ENCODE data around the gene COL16A1.

The COL16A1 gene

GRCh38 chr1:31697369-31697984 lies 6.3 kb downstream of the COL16A1 start:
- H2AK5ac ChIP-seq (ENCODE audit: low read length): no peak overlapping the region
- no peak overlapping the region for H2BK120ac ChIP-seq (ENCODE audit: low read depth, low read length)
- H3K27me3 ChIP-seq (ENCODE audit: insufficient read depth, low read length, poor library complexity): no peaks in the 10 kb centered on the region
- H3K9ac ChIP-seq (ENCODE audit: low read length): no peak overlapping the region
- no peak overlapping the region for H2BK5ac ChIP-seq (ENCODE audit: low read length)
- no peak overlapping the region for H3K4ac ChIP-seq (ENCODE audit: low read depth, low read length)
- no peak overlapping the region for H3K56ac ChIP-seq (ENCODE audit: low read length)
- no peaks in the 10 kb centered on the region for H3K79me1 ChIP-seq (ENCODE audit: low read length)
- no peaks in the 10 kb centered on the region for H3K36me3 ChIP-seq (ENCODE audit: control insufficient read depth, insufficient read depth, low read length)
- no peak overlapping the region for H3K4me3 ChIP-seq (ENCODE audit: low read length)
- no peak overlapping the region for H4K5ac ChIP-seq (ENCODE audit: low read length)
- peaks cover 2% of the 10 kb centered on the region for H3K4me1 ChIP-seq (ENCODE audit: control insufficient read depth, low read depth, low read length)
- H4K8ac ChIP-seq (ENCODE audit: low read depth, low read length): no peak overlapping the region
- no CpG with 5 or more reads among the region's 12 CpGs for WGBS (ENCODE audit: extremely low coverage, insufficient coverage, low lambda C conversion rate)
- H3K18ac ChIP-seq (ENCODE audit: low read length): no peak overlapping the region
- H3K23ac ChIP-seq (ENCODE audit: low read length): no peak overlapping the region
- no peak overlapping the region for H2BK15ac ChIP-seq (replicated peaks; ENCODE audit: low read depth)
- H3K4me2 ChIP-seq (ENCODE audit: low read length): no peak overlapping the region
- H3K79me2 ChIP-seq (ENCODE audit: control insufficient read depth, insufficient read depth, low read length): no peaks in the 10 kb centered on the region
- DNase-seq: no peak
- H3K27ac ChIP-seq (ENCODE audit: low read depth, low read length): no peak overlapping the region

GRCh38 chr1:31696242-31696641 lies 7.6 kb downstream of the COL16A1 start:
- H4K5ac ChIP-seq (ENCODE audit: low read length): no peak overlapping the region
- no peak overlapping the region for H2BK120ac ChIP-seq (ENCODE audit: low read depth, low read length)
- H3K27me3 ChIP-seq (ENCODE audit: insufficient read depth, low read length, poor library complexity): no peaks in the 10 kb centered on the region
- WGBS (ENCODE audit: extremely low coverage, insufficient coverage, low lambda C conversion rate): no CpG with 5 or more reads among the region's 4 CpGs
- no peak overlapping the region for H3K27ac ChIP-seq (ENCODE audit: low read depth, low read length)
- no peak overlapping the region for H3K23ac ChIP-seq (ENCODE audit: low read length)
- H4K8ac ChIP-seq (ENCODE audit: low read depth, low read length): no peak overlapping the region
- no peaks in the 10 kb centered on the region for H3K36me3 ChIP-seq (ENCODE audit: control insufficient read depth, insufficient read depth, low read length)
- no peak overlapping the region for H3K56ac ChIP-seq (ENCODE audit: low read length)
- no peak overlapping the region for H2BK15ac ChIP-seq (replicated peaks; ENCODE audit: low read depth)
- no peak overlapping the region for H3K4me3 ChIP-seq (ENCODE audit: low read length)
- no peak overlapping the region for H3K4me2 ChIP-seq (ENCODE audit: low read length)
- no peak overlapping the region for H2BK5ac ChIP-seq (ENCODE audit: low read length)
- peaks cover 2% of the 10 kb centered on the region for H3K4me1 ChIP-seq (ENCODE audit: control insufficient read depth, low read depth, low read length)
- H3K79me1 ChIP-seq (ENCODE audit: low read length): no peaks in the 10 kb centered on the region
- DNase-seq: no peak
- no peak overlapping the region for H3K9ac ChIP-seq (ENCODE audit: low read length)
- no peak overlapping the region for H3K18ac ChIP-seq (ENCODE audit: low read length)
- no peak overlapping the region for H2AK5ac ChIP-seq (ENCODE audit: low read length)
- H3K79me2 ChIP-seq (ENCODE audit: control insufficient read depth, insufficient read depth, low read length): no peaks in the 10 kb centered on the region
- H3K4ac ChIP-seq (ENCODE audit: low read depth, low read length): no peak overlapping the region

GRCh38 chr1:31695327-31695726 lies 8.5 kb downstream of the COL16A1 start:
- WGBS (ENCODE audit: extremely low coverage, insufficient coverage, low lambda C conversion rate): no CpG with 5 or more reads among the region's 5 CpGs
- Histone ChIP-seq H3K4me3 (ENCODE audit: low read length) (no peak overlapping the region), H2BK15ac (replicated peaks; ENCODE audit: low read depth) (no peak overlapping the region), H2BK120ac (ENCODE audit: low read depth, low read length) (no peak overlapping the region), H3K18ac (ENCODE audit: low read length) (no peak overlapping the region), H3K4ac (ENCODE audit: low read depth, low read length) (no peak overlapping the region), H3K4me1 (ENCODE audit: control insufficient read depth, low read depth, low read length) (no peaks in the 10 kb centered on the region), H3K79me1 (ENCODE audit: low read length) (no peaks in the 10 kb centered on the region), H3K27ac (ENCODE audit: low read depth, low read length) (no peak overlapping the region), H3K9ac (ENCODE audit: low read length) (no peak overlapping the region), H4K5ac (ENCODE audit: low read length) (no peak overlapping the region), H3K36me3 (ENCODE audit: control insufficient read depth, insufficient read depth, low read length) (no peaks in the 10 kb centered on the region), H3K27me3 (ENCODE audit: insufficient read depth, low read length, poor library complexity) (no peaks in the 10 kb centered on the region), H3K79me2 (ENCODE audit: control insufficient read depth, insufficient read depth, low read length) (no peaks in the 10 kb centered on the region), H3K23ac (ENCODE audit: low read length) (no peak overlapping the region), H2BK5ac (ENCODE audit: low read length) (no peak overlapping the region), H3K4me2 (ENCODE audit: low read length) (no peak overlapping the region), H2AK5ac (ENCODE audit: low read length) (no peak overlapping the region), H3K56ac (ENCODE audit: low read length) (no peak overlapping the region), H4K8ac (ENCODE audit: low read depth, low read length) (no peak overlapping the region)
- DNase-seq: no peak

- no peaks in the 10 kb centered on the region for H3K4me1 ChIP-seq (ENCODE audit: control insufficient read depth, low read depth, low read length)
- H3K27ac ChIP-seq (ENCODE audit: low read depth, low read length): no peak overlapping the region
- H4K5ac ChIP-seq (ENCODE audit: low read length): no peak overlapping the region
- DNase-seq: no peak
- H3K36me3 ChIP-seq (ENCODE audit: control insufficient read depth, insufficient read depth, low read length): no peaks in the 10 kb centered on the region
- H2BK5ac ChIP-seq (ENCODE audit: low read length): no peak overlapping the region
- H3K9ac ChIP-seq (ENCODE audit: low read length): no peak overlapping the region
- H2BK120ac ChIP-seq (ENCODE audit: low read depth, low read length): no peak overlapping the region
- WGBS (ENCODE audit: extremely low coverage, insufficient coverage, low lambda C conversion rate): no CpG with 5 or more reads among the region's 8 CpGs
- H2BK15ac ChIP-seq (replicated peaks; ENCODE audit: low read depth): no peak overlapping the region
- no peak overlapping the region for H3K4me3 ChIP-seq (ENCODE audit: low read length)
- no peak overlapping the region for H2AK5ac ChIP-seq (ENCODE audit: low read length)
- no peaks in the 10 kb centered on the region for H3K79me2 ChIP-seq (ENCODE audit: control insufficient read depth, insufficient read depth, low read length)
- H3K23ac ChIP-seq (ENCODE audit: low read length): no peak overlapping the region
- H3K27me3 ChIP-seq (ENCODE audit: insufficient read depth, low read length, poor library complexity): no peaks in the 10 kb centered on the region
- no peak overlapping the region for H3K4me2 ChIP-seq (ENCODE audit: low read length)
- no peak overlapping the region for H3K4ac ChIP-seq (ENCODE audit: low read depth, low read length)
- no peak overlapping the region for H3K18ac ChIP-seq (ENCODE audit: low read length)
- no peak overlapping the region for H4K8ac ChIP-seq (ENCODE audit: low read depth, low read length)
- no peak overlapping the region for H3K56ac ChIP-seq (ENCODE audit: low read length)
- H3K79me1 ChIP-seq (ENCODE audit: low read length): no peaks in the 10 kb centered on the region
Observed at GRCh38 chr1:31694964-31695313, 8.9 kb downstream of the COL16A1 start.

- Histone ChIP-seq H4K8ac (ENCODE audit: low read depth, low read length) (no peak overlapping the region), H3K79me1 (ENCODE audit: low read length) (no peaks in the 10 kb centered on the region), H2BK120ac (ENCODE audit: low read depth, low read length) (no peak overlapping the region), H3K36me3 (ENCODE audit: control insufficient read depth, insufficient read depth, low read length) (no peaks in the 10 kb centered on the region), H2BK5ac (ENCODE audit: low read length) (no peak overlapping the region), H3K4me3 (ENCODE audit: low read length) (no peak overlapping the region), H4K5ac (ENCODE audit: low read length) (no peak overlapping the region), H3K18ac (ENCODE audit: low read length) (no peak overlapping the region), H3K4me1 (ENCODE audit: control insufficient read depth, low read depth, low read length) (no peaks in the 10 kb centered on the region), H3K23ac (ENCODE audit: low read length) (no peak overlapping the region), H3K4me2 (ENCODE audit: low read length) (no peak overlapping the region), H3K79me2 (ENCODE audit: control insufficient read depth, insufficient read depth, low read length) (no peaks in the 10 kb centered on the region), H3K56ac (ENCODE audit: low read length) (no peak overlapping the region), H3K27me3 (ENCODE audit: insufficient read depth, low read length, poor library complexity) (no peaks in the 10 kb centered on the region), H2BK15ac (replicated peaks; ENCODE audit: low read depth) (no peak overlapping the region), H3K4ac (ENCODE audit: low read depth, low read length) (no peak overlapping the region), H3K27ac (ENCODE audit: low read depth, low read length) (no peak overlapping the region), H3K9ac (ENCODE audit: low read length) (no peak overlapping the region), H2AK5ac (ENCODE audit: low read length) (no peak overlapping the region)
- no CpG with 5 or more reads among the region's 12 CpGs for WGBS (ENCODE audit: extremely low coverage, insufficient coverage, low lambda C conversion rate)
- peak; percentile 59 for DNase-seq
Observed at GRCh38 chr1:31694069-31694963, 9.5 kb downstream of the COL16A1 start.
